ENCODE measurements around the gene CAMK2G.
"Not testable (repeated sequence)": the region's sequence is repeated elsewhere in the genome, so short reads cannot be mapped to it uniquely, and the experiment has no call there.

- TF ChIP-seq CTCF, POLR2A (IDR thresholded peaks at IDR 0.05): not testable (repeated sequence)
Observed at GRCh38 chr10:73796035-73796434, 78.3 kb downstream of the CAMK2G start.

Data from right lobe of liver (tissue), 4 donors.